Measurements from ENCODE around the gene ZFP90. TPM values are rescaled to one million over a fixed set of nuclear protein-coding genes. Genes with fewer than 3 reads are reported as not detected.
"Not testable (repeated sequence)": the region's sequence is repeated elsewhere in the genome, so short reads cannot be mapped to it uniquely, and the experiment has no call there.

ZFP90 gene
- total and polyA plus RNA-seq, 2 donors, result 14.3 to 55.9 TPM

DNA sequence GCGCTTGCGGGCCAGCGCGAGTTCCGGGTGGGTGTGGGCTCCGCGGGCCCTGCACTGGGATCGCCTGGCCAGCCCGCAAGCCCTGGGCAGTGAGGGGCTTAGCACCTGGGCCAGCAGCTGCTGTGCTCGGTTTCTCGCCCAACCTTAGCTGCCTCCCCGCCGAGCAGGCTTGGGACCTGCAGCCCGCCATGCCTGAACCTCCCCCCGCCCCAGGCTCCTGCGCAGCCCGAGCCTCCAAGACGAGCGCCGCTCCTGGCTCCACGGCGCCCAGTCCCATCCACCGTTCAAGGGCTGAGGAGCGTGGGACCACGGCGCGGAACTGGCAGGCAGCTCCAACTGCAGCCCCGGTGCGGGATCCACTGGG, 12.3 kb upstream of the ZFP90 start:
- no peak overlapping the region for H3K4me3 ChIP-seq (ENCODE audit: low read depth, low read length)
- no peak for DNase-seq (ENCODE audit: extremely low spot score)
- H3K36me3 ChIP-seq (ENCODE audit: insufficient read depth), result no peaks in the 10 kb centered on the region
- no peak overlapping the region for H3K27ac ChIP-seq (ENCODE audit: low read depth)
- H3K4me1 ChIP-seq (ENCODE audit: insufficient read depth), result no peaks in the 10 kb centered on the region
- WGBS, result 94% methylated on average over 29 of the region's 29 CpGs

DNA sequence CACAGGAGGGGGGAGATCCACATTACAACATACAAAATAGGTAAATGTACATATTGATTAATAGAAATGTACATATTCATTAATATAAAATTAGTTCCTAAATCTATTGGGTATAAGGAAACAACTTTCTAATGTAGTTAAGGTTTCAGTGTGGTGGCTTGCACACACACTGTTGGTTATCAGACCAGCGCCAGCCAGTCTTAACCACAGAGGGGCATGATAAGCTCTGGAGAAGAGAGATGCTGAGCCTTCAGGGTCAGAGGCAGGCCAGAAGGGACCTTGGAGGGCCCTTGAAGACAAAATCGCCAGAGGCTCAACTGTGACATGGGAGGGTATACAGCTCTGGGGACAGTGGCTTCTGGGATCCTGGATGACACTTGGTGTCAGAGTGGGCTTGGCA, 10.9 kb upstream of the ZFP90 start:
- no peak for DNase-seq (ENCODE audit: extremely low spot score)
- Histone ChIP-seq H3K27ac (ENCODE audit: low read depth) (no peak overlapping the region), H3K4me3 (ENCODE audit: low read depth, low read length) (no peak overlapping the region), H3K36me3 (ENCODE audit: insufficient read depth) (no peaks in the 10 kb centered on the region), H3K4me1 (ENCODE audit: insufficient read depth) (no peaks in the 10 kb centered on the region)
- 72% methylated on average over 2 of the region's 2 CpGs for WGBS

DNA sequence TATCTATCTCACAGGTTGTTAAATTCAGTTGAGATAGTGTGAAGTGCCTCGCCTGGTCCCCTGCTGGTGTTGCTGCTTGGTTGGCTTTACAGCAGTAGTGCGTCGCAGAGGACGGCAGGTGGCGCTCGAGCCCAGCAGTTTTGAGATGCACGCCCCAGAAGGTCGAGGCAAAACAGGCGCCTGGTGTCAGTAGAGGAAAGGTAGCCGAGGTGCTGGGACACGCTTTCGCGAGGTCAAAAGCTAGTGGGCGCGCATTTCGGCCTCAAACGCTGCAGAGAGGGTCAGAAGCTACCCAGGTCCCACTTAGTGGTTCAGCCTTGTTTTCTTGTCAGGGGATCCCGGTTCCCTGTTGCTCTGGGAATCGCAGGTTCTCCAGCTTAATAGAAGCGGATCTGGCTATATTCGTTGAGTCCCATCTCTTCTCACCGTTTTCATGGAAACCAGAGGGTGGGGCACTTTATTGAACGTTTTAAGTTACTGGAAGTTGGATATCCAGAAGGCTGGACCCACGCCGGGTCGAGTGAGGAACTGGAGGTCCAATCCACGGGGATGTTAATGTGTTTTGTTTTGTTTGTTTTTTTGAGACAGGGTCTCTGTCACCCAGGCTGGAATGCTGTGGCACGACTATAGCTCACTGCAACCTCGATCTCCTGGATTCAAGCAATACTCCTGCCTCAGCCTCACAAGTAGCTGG, 10.3 kb upstream of the ZFP90 start:
- Histone ChIP-seq H3K4me3 (ENCODE audit: low read depth, low read length) (no peak overlapping the region), H3K36me3 (ENCODE audit: insufficient read depth) (no peaks in the 10 kb centered on the region), H3K4me1 (ENCODE audit: insufficient read depth) (no peaks in the 10 kb centered on the region), H3K27ac (ENCODE audit: low read depth) (no peak overlapping the region)
- DNase-seq (ENCODE audit: extremely low spot score), result no peak
- WGBS, result 18% methylated on average over 29 of the region's 29 CpGs

DNA sequence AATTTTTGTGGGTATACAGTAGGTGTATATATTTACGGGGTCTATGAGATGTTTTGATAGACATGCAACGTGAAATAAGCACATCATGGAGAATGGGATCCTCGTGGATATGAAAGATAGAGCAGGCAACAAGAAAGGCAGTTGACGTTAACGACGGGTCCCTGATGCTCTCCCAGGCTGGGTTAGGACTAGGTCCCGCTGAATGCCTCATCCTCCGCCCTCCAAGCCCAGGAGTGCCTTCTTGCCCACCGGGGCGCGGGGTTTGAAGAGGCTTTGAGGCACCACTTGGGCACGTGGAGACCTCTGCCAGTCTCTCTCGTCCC, 9.5 kb upstream of the ZFP90 start:
- Histone ChIP-seq H3K4me3 (ENCODE audit: low read depth, low read length) (peak overlapping the region; percentile 46), H3K27ac (ENCODE audit: low read depth) (no peak overlapping the region), H3K4me1 (ENCODE audit: insufficient read depth) (no peaks in the 10 kb centered on the region), H3K36me3 (ENCODE audit: insufficient read depth) (no peaks in the 10 kb centered on the region)
- 23% methylated on average over 13 of the region's 13 CpGs for WGBS
- DNase-seq (ENCODE audit: extremely low spot score), result no peak

DNA sequence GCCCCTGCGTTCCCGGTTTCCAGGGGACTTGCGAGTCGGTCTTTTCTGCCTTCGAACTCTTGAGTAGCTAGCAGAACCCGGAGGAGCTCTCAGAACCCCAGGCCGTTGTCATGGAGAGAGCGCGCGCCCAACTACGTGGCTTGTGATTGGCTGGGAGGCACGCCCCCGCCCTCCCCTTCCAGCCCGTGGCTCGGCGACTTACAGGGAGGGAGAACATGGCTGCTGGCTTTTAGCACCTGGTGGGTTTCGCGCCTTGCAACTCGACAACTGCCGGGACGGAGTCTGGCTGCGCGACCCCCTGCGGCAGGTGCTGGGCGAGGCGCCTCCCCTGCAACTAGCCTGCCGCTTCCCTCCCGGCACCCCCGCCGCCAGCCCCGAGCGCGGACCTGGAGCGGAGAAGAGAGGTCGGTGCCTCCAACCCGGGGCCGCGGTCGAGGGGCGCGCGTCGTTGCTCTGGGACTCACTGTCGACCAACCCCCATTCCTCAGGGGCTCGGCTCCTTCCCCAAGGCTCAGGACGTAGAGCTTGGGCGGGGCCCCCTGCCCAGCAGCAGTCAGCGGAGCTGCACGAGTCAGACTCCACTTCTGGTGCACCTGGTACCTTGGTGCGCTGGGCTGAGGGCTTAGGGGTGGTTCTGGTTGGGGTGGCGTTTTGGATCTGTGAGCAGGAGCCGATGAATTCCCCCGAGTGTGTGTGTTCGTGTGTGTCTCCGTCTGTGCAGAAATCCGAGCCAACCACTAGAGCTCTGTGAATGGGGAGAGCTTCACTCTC, 9.0 kb upstream of the ZFP90 start:
- Histone ChIP-seq H3K4me3 (ENCODE audit: low read depth, low read length) (peak overlapping the region; percentile 46), H3K27ac (ENCODE audit: low read depth) (no peak overlapping the region), H3K36me3 (ENCODE audit: insufficient read depth) (no peaks in the 10 kb centered on the region), H3K4me1 (ENCODE audit: insufficient read depth) (no peaks in the 10 kb centered on the region)
- under 1% methylated on average over 56 of the region's 56 CpGs for WGBS
- DNase-seq (ENCODE audit: extremely low spot score), result peak; percentile 70

DNA sequence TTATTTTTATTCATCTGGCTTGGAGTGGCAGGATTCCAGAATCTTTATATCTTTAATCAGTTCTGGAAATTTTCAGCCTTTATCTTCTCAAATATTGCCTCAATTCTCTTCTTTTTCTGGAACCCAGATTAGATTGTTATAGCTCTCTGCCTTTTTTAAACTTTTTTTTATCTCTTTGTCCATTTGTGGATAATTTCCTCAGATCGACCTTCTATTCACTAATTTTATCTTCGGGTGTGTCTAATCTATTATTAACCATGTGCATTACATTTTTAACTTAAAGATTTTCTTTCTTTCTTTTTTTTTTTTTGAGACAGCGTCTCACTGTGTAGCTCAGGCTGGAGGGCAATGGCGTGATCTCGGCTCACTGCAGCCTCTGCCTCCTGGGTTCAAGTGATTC, 5.2 kb upstream of the ZFP90 start:
- 97% methylated on average over 5 of the region's 5 CpGs for WGBS
- Histone ChIP-seq H3K36me3 (ENCODE audit: insufficient read depth) (no peaks in the 10 kb centered on the region), H3K4me1 (ENCODE audit: insufficient read depth) (no peaks in the 10 kb centered on the region), H3K27ac (ENCODE audit: low read depth) (no peak overlapping the region), H3K4me3 (ENCODE audit: low read depth, low read length) (no peak overlapping the region)
- no peak for DNase-seq (ENCODE audit: extremely low spot score)

DNA sequence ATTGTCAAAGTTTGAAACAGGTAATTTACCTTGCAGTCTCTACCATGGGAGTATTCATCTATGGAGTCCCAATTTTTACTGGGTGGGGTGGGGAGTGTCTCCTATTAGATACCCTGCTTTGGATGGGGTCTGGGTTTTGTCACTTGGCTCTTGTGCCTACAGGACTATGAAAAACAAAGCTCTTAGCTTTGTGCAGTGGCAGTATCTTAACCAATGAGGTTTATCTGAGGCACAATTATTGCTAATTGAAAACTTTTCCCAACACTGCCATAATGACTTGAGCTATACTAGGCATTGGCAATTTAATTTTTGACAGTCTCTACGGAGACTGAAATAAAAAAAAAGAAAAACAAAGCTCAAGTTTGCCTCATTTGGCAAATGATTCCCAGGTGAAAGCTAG, 3.8 kb upstream of the ZFP90 start:
- Histone ChIP-seq H3K4me3 (ENCODE audit: low read depth, low read length) (no peak overlapping the region), H3K36me3 (ENCODE audit: insufficient read depth) (no peaks in the 10 kb centered on the region), H3K4me1 (ENCODE audit: insufficient read depth) (no peaks in the 10 kb centered on the region), H3K27ac (ENCODE audit: low read depth) (no peak overlapping the region)
- DNase-seq (ENCODE audit: extremely low spot score), result no peak
- 55% methylated on average over 1 of the region's 1 CpG for WGBS

DNA sequence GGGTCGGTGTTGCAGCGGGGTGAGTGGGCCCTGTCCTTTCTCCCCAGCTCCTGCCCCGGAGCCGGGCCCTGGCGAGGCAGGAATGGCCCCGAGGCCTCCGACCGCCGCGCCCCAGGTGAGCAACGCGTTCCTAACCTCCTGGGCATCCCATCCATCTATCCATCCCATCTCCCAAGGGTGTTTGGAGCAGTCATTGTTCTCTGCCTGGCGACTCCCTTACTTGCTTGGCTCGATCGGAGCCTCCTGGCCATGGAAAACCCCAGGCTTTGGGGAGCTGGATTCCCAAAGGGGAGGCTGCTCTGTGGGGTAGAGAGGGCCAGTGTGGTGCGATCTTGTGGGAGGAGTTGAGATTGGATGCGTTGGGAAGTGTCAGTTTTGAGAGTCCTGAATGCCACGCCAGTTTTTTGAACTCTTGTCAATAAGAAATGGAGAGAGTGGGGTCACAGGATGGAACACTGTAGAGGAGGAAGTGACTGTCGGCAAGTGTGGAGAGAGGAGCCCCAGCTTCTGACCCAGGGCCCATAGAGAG, 684 bp downstream of the ZFP90 start:
- WGBS, result 2% methylated on average over 19 of the region's 19 CpGs
- Histone ChIP-seq H3K4me1 (ENCODE audit: insufficient read depth) (no peaks in the 10 kb centered on the region), H3K27ac (ENCODE audit: low read depth) (peak overlapping the region; percentile 43), H3K4me3 (ENCODE audit: low read depth, low read length) (peak overlapping the region; percentile 96), H3K36me3 (ENCODE audit: insufficient read depth) (peaks cover 2% of the 10 kb centered on the region)
- no peak for DNase-seq (ENCODE audit: extremely low spot score)

DNA sequence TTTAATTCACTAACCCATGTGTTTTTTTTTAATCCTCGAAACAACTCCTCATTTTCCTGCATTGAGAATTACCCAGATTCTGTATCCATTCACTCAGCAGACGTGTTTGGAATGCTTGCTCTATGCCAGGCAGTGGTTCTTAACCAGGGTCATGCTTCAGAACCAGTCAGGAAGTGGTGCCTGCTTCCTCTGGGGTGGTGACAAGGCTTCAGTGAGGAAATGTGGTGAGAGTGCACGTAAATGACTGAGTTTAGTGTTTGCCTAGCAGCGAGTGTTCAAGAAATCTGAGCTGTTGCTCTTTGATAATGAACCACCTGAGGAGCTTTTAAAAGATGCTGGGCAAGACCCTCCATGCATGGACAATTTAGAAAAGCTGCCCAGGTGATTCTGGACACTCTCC, 9.9 kb downstream of the ZFP90 start:
- Histone ChIP-seq H3K4me1 (ENCODE audit: insufficient read depth) (no peaks in the 10 kb centered on the region), H3K36me3 (ENCODE audit: insufficient read depth) (peaks cover 10% of the 10 kb centered on the region), H3K4me3 (ENCODE audit: low read depth, low read length) (no peak overlapping the region), H3K27ac (ENCODE audit: low read depth) (no peak overlapping the region)
- WGBS, result 90% methylated on average over 4 of the region's 4 CpGs
- DNase-seq (ENCODE audit: extremely low spot score), result no peak

DNA sequence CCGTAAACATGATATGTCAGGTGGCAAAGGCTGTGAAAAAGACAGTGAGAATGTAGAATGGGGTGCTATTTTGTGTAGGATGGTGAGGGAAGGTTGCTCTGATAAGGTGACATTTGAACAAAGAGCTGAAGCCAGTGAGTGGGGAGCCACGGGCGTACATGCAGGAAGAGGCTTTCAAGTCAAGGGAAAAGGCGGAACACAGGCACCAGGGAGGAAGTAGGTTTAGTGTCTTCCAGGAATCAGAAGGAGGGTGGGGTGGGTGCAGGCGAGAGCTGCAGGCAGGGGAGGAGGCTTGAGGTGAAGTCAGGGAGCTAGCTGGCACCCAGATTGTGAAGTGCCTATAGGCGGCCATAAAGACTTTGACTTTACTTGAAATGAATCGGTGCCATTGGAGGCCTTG, 14.1 kb downstream of the ZFP90 start:
- Histone ChIP-seq H3K36me3 (ENCODE audit: insufficient read depth) (peaks cover 15% of the 10 kb centered on the region), H3K4me1 (ENCODE audit: insufficient read depth) (no peaks in the 10 kb centered on the region), H3K4me3 (ENCODE audit: low read depth, low read length) (no peak overlapping the region), H3K27ac (ENCODE audit: low read depth) (no peak overlapping the region)
- DNase-seq (ENCODE audit: extremely low spot score), result no peak
- WGBS, result 91% methylated on average over 7 of the region's 7 CpGs

DNA sequence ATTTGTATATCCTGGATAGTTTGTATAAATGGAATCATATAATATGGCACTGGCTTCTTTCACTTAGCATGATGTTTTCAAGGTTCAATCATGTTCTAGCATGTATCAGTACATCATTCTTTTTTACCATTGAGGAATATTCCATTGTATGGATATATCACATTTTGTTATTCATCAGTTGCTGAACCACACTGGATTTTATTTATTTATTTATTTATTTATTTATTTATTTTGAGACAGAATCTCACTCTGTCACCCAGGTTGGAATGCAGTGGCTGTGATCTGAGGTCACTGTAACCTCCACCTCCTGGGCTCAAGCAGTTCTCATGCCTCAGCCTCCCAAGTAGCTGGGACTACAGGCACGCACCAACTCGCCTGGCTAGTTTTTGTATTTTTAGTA, 21.2 kb downstream of the ZFP90 start:
- not testable (repeated sequence) for DNase-seq (ENCODE audit: extremely low spot score); H3K4me3 ChIP-seq (ENCODE audit: low read depth, low read length); H3K4me1 ChIP-seq (ENCODE audit: insufficient read depth); H3K27ac ChIP-seq (ENCODE audit: low read depth)
- WGBS, result 97% methylated on average over 2 of the region's 2 CpGs
- H3K36me3 ChIP-seq (ENCODE audit: insufficient read depth), result peaks cover 22% of the 10 kb centered on the region

DNA sequence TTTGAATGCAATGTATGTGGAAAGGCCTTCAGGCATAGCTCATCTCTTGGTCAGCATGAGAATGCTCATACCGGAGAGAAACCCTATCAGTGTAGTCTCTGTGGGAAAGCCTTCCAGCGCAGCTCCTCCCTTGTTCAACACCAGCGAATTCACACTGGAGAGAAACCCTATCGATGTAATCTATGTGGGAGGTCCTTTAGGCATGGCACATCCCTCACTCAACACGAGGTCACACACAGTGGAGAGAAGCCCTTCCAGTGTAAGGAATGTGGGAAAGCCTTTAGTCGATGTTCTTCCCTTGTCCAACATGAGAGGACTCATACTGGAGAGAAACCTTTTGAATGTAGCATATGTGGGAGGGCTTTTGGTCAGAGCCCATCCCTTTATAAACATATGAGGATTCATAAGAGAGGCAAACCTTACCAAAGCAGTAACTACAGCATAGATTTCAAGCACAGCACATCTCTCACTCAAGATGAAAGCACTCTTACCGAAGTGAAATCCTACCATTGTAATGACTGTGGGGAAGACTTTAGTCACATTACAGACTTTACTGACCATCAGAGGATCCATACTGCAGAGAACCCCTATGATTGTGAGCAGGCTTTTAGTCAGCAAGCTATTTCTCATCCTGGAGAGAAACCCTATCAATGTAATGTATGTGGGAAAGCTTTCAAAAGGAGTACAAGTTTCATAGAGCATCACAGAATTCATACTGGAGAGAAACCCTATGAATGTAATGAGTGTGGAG, 24.7 kb downstream of the ZFP90 start:
- Histone ChIP-seq H3K27ac (ENCODE audit: low read depth) (no peak overlapping the region), H3K4me3 (ENCODE audit: low read depth, low read length) (no peak overlapping the region), H3K36me3 (ENCODE audit: insufficient read depth) (peaks cover 13% of the 10 kb centered on the region), H3K4me1 (ENCODE audit: insufficient read depth) (no peaks in the 10 kb centered on the region)
- WGBS, result 96% methylated on average over 7 of the region's 7 CpGs
- DNase-seq (ENCODE audit: extremely low spot score), result no peak

DNA sequence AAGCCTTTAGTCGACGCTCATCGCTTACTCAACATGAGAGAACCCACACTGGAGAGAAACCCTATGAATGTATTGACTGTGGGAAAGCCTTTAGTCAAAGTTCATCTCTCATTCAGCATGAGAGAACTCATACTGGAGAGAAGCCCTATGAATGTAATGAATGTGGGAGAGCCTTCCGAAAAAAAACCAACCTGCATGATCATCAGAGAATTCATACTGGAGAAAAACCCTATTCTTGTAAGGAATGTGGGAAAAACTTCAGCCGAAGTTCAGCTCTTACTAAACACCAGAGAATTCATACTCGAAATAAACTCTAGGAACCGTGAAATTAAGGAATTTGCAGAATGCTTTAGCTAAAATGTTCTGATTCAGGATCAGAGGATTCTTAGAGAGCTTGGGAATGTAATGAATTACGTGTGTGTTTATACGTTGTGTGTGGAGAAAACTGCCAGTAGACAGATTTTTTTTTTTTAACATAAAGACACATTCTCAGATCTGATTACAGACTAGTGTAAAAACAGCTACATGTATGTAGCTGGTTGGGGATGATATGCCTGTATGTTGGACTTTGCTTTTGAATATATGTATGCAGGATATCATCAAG, 25.4 kb downstream of the ZFP90 start:
- H3K36me3 ChIP-seq (ENCODE audit: insufficient read depth), result peaks cover 13% of the 10 kb centered on the region

More for the DNA sequence above, 25.4 kb downstream of the ZFP90 start:
- Histone ChIP-seq H3K4me3 (ENCODE audit: low read depth, low read length) (no peak overlapping the region), H3K4me1 (ENCODE audit: insufficient read depth) (no peaks in the 10 kb centered on the region), H3K27ac (ENCODE audit: low read depth) (no peak overlapping the region)
- DNase-seq (ENCODE audit: extremely low spot score), result no peak
- WGBS, result 99% methylated on average over 9 of the region's 9 CpGs

Data from urinary bladder (tissue), 4 donors.